ENCODE results near the gene STAT1.

Gene STAT1

GRCh38 chr2:191013932-191014652 lies at the start of gene STAT1:
STAT1 (minus strand) TSS chr2:191014171; CDS start chr2:191010003, 4,168 bp downstream.
- DNase-seq, result peak; percentile 94

GRCh38 chr2:191063584-191063983 lies 49.6 kb upstream of the STAT1 start:
- no peak for DNase-seq

GRCh38 chr2:191061381-191061980 lies 47.5 kb upstream of the STAT1 start:
- DNase-seq, result peak; percentile 20

- no peak for DNase-seq
Measured at GRCh38 chr2:191059308-191059707, 45.3 kb upstream of the STAT1 start.

DNA sequence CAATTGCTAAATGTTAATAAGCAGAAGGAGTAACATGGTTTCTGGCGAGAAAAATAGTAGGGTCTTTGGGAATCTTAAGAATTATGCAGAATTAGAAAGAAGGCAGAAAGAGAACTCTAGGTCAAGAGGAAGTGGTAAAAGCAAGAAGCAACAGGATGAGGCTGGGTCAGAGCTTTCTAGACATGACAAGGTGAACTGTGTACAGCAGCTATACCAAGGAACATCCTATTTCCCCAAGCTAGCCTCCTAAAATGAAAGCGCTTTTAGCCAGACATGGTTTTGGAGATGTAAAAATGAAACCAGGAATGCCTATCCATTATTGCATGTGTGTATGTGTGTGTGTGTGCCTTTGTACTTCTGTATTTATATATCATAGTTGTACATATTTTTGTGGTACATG lies 42.3 kb upstream of the STAT1 start:
- DNase-seq, result no peak

DNA sequence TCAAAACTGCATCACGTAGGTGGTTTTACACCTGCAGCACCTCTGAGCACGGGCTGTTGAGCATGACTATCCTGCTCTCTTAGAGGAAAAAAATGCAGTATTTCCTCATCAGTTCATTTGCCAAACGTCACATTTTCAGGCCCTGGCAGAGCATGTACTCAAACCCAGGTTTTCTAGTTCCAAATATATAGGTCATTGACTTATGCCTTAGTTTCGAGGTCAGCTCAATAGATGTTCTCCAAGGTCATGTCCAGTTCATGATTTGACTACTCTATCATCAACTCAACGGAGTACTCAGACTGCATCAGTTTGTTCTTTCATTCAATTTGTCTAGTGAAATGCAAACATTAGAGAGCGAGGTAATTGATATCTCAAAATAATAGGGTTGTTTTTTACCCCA lies 39.3 kb upstream of the STAT1 start:
- DNase-seq, result no peak

- DNase-seq, result no peak
Measured at GRCh38 chr2:191051825-191052778, 38.1 kb upstream of the STAT1 start.

- no peak for DNase-seq
Measured at GRCh38 chr2:191051177-191051576, 37.2 kb upstream of the STAT1 start.

DNA sequence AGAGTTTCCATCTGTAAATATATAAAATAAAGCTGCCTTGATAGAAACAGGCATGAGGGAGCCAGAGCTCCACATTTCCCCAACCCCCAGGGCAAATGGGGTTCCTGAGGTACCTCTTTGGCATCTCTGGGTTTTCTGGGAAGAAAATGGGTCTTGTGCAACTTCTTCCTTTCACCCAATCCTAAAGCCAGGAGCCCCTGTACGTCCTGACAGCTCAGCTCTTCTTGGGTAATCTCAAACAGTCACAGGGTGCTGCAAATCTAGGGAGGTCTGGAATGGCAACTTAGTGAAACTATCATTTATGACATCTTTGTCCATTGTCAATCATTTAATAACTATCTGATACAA lies 36.6 kb upstream of the STAT1 start:
- no peak for DNase-seq

DNA sequence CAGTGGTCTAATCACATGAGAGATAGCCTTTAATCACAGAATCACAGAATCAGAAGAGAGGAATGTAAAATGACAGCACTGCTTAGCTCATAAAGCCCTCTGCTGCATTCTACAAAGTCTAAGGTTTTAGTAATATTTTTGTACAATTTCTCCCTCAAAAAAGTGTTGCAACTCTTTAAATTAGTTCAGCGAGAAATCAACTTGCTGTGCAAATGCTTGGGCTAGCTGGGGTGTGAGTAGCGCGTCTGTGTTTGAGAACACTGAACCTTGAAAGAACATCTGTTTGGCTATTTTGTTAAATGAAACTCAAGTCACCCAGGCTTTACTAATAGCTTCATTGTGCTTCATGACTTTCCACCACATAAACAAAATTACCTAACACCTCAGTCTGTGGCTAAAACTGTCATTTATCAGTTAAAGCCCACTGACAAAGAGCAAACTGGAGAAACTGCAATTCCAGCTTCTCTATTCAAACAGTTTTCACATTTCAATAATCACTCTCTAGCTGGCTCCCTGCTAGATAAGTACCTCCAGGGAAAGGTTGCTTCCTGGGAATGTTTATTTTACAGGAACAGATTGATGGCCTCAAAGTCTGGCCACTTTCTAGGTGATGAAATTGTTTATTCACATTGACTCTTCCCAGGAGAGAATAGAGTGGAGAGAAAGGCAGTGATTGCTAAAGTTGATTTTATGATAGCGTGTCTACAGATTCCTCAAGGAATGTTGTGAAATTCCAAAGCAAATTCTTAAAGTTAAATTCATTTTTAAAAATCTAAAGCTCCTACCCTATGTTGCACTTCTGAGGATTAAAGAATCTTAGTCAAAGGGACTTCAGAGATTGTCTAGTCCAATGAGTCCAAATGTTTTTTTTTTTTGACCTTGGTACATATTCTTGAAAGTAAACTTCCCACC lies 36.0 kb upstream of the STAT1 start:
- DNase-seq, result no peak

- no peak for DNase-seq
Measured at GRCh38 chr2:191048073-191048472, 34.1 kb upstream of the STAT1 start.

GRCh38 chr2:191045141-191045540 lies 31.2 kb upstream of the STAT1 start:
- DNase-seq, result no peak

- no peak for DNase-seq
Measured at GRCh38 chr2:191043438-191043837, 29.5 kb upstream of the STAT1 start.

DNA sequence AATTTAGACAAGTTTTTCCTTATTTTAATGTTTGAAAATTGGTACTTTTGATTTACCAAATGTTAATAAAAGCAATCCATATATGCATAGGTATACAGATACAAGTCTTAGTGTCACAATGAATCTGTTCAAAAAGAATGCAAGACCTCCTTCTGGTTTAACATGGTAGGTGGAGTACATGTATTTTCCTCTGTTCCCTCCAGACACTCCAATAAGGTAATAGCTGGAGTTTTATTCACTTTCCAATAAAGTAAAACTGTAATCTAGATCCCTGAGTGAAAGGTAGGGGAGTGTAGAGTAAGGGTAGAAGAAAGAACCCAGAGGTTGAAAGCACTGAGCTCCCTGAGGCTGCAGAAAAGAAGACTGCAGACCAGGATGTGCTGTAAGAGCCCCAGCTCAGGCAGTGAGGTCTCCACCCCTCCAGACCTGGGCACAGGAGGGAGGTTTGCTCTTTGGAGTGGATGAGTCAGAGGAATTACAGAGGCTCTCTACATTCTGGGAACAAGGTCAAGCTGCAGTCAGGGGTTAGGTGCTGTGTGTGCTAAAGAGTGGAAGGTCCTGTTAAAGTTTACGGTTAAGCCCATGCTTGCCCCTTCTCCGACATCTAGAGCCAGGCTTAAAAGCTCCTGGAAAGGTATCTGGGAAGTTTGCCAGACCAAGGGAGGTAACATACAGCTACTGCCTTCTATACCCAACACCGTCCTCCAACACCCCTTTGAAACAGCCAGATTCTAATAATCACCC lies 27.6 kb upstream of the STAT1 start:
- DNase-seq, result no peak

DNA sequence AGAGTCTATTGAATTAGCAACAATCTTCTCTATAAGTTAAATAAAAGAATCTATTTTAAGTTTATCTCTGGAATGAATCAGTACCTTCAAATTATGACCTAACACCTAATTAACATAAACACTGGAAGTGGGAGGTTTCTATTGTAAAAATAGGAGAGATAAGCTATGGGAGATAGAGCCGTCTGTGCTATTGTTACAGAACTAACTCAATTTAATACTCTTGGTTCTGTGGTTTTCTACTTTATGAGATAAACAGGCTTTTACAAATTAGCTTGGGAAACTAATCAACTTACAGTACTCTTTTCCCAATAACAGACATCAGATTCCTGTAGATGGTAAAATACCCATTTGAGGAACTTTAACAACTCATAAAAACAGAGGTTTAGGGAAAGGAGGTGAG lies 25.6 kb upstream of the STAT1 start:
- no peak for DNase-seq

DNA sequence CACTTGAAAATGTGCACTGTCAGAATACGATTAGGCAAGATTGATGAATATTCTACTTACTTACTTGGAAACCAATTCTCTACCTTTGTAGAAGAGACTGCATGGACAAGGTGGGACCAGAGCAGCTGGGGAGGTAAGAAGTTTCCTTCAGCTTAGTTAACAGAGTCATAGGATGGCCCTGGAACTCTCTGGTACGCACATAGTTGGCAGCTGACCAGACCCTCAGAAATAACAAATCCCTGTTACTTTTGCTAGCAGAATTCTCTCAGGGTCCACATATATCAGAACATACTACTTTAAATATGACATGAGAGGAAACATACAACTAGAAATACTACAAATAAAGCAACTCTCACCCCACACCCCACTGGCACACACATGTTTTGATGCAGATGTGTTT lies 24.8 kb upstream of the STAT1 start:
- no peak for DNase-seq

GRCh38 chr2:191038241-191038725 lies 24.3 kb upstream of the STAT1 start:
- peak; percentile 43 for DNase-seq

DNA sequence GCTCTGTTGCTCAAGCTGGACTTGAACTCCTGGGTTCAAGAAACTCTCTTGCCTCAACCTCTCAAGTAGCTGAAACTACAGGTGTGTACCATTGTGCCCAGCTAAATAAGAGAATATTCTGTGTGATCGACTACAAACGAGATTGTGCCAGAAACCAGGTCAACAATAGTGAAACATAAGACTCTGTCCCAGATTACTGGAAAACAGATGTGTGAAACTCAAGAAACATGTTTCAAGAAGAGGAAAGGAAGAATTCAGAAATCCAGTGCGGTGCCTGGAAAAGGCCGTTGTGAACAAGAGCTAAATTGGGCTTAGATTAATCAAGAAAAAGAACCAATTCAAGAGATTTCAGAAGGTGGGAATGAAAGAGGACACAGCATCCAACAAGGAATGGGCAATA lies 23.4 kb upstream of the STAT1 start:
- DNase-seq, result no peak

GRCh38 chr2:191036363-191036762 lies 22.4 kb upstream of the STAT1 start:
- DNase-seq, result no peak

DNA sequence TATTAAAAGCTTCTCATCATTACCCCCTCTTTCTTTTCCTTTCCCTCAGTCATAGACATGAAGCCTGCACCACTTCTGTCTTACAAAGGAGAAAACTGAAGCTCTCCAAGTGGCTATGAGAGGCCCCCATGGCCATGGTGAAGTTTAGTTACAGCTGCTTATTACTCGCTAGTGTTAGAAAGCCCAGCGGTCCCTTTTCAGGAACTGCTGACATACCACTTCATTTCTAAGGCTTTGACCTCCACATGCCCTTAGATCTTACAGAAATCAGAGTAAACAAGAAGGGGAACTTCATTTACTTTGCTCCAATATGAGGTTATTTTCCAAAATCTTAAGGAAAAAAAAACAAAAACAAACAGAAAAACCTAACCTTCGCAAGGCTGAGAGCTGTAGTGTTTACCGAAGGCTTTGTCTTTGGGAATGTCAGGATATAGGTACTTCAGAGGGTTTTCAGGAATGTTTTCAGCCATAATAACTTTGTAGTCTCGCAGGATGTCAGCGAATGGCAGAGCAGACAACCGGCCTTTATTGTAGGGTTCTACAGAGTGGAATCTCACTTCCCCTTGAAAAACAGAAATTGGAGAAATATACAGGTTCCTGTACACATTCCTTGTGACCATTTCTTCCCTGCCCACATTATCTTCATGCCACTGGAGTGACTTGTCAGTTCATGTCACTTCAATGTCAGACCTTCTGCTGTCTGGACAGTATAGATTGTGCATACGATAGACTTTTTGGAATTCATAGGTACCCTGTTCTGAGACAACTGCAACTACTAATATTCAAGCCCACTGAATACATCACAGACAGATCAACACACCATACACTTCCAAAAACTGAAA lies 18.8 kb upstream of the STAT1 start:
- no peak for DNase-seq

- no peak for DNase-seq
Measured at GRCh38 chr2:191031256-191031655, 17.3 kb upstream of the STAT1 start.

Data from activated gamma-delta T cell treated with Interleukin-2 at 50 U/mL for 16 hours (primary cell).